ENCODE data around the gene CROCC.

The CROCC gene

DNA sequence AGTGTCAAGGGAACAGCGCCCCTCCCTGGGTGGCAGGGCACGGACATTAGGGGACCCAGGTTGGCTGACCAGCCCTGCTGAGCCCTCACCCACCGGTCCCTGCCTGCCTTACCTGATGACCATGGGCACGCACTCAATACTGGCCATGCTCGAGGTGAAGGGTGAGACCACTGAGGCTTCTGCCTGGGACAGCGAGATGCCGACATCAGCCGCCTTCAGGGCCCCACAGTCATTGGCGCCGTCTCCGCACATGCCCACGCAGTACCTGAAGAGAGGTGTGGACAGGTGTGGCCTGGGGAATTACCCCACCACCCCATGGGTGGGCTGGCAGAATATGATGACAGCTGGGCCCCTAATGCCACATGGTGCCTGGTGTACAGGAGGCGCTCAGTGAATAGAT is 66.5 kb downstream of the CROCC start:
- DNase-seq, result no peak

DNA sequence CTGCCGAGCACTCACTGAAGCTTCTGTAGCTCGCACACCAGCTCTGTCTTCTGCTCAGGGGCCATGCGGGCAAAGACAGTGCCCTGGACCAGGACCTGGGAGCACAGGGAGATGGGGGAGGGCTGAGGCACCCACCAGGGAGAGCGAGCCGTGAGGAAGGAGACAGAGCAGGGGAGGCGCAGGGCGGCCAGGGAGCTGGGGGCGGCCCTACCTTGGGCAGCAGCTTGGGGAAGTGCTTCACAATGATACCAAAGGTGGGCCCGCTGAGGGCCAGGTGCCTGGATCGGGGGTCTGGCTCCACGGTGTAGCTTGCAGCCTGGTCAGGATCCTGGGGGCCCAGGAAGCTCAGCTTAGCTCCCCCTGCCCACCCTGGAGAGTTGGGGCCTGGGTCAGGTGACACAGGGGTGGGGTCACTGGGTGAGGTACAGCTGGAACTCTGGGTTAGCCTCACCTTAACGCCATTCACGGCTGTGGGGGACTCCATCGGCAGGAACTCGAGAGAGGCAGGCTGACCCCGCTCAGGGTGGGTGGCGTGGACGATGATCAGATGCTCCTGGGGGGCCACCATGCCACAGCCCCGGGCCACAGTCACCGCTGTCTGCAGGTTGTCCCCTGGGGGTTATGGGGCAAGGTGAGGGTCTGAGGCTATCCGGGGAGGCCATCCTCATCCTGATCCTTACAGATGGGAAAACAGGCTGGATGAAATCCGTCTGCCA is 68.1 kb downstream of the CROCC start:
- no peak for DNase-seq

DNA sequence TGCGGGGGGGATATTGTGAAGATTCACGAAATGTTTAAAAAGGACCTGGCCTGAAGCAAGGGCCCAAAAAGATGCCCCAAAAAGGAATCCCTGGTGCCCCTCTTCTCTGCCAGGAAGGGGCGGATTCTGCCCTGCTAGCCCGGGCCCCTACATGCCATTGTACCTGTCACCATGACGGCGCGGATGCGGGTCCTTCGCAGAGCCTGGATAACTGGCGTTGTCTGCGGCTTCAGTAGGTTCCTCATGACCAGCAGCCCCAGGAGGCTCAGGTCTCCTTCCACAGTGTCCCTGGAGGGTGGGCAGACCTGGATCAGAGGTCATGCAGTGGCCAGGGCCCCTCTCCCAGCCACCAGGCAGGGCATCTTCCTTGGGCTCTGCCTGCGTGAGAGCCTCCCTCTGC is 69.8 kb downstream of the CROCC start:
- DNase-seq, result no peak

DNA sequence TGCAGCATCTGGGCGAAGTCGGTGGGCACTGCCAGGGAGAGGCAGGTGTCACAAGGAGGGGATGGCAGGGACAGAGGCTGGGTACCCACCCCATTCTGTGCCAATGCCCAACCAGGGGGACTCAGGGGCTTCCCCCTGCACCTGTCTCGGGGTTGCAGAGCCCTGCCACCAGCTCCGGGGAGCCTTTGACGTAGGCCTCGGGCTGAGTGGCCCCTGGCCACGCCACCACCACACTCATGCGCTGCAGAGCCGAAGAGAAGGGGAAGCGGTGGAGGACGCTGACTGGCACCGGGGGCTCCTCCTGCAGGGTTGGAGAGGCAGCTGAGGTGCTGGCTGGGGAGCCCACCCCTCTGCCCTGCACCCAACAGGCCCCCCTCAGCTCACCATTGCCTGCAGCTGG is 70.4 kb downstream of the CROCC start:
- no peak for DNase-seq

DNA sequence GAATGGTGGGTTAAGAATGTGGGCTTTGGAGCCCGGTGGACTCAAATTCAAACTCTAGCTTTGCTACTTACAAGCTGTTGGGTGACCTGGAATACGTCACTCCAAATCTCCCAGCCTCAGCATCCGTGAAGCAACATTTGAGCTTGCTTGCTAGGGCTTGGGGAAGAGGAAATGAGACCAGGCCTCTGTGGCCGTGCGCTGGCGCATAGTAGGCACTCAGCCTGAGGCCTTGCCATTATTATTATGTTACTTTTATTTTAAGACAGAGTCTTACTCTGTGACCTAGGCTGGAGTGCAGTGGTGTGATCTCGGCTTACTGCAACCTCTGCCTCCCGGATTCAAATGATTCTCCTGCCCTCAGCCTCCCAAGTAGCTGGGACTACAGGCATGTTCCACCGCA is 70.9 kb downstream of the CROCC start:
- DNase-seq, result no peak

DNA sequence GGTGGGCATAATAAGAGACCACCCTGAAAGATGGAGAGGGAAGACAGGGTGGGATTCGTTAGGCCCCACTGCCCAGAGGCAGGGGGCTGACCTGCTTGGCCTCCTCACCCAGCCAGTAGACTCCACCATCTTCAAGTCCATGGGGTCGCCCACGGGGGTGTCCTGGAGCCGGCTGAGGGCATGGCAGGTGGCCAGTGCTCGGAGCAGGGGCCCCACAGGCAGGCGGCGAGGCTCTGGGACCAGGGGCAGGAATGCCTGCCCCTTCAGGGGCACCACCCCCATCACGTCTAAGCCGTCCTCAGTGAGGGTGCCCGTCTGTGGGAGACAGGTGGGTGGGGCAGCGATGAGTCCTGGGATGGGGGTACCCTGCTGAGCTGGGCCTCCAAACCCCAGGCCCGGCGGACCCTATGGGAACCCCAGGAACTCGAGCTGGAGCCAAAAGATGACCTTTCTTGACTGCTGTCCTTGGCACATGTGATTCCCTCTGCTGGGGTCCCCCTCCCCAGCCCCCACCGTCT is 71.8 kb downstream of the CROCC start:
- no peak for DNase-seq

DNA sequence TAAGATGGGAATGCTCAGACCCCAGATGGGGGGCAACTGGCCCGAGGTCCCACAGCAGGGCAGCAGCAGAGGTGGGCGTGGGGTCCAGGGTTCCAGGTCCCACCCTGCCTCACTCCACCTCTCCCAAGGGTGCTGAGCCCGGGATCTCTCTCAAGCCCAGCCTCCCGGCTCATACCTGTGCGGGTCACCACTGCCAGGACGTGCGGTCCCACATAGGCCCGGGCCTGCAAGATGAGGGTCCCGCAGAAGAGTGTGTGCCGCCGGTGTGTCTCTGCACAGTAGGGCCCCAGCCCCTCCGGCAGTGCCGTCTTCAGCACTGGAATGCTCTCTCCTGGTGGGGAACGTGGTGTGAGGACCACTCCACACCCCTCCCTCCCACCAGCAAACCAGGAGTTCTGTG is 75.1 kb downstream of the CROCC start:
- no peak for DNase-seq

DNA sequence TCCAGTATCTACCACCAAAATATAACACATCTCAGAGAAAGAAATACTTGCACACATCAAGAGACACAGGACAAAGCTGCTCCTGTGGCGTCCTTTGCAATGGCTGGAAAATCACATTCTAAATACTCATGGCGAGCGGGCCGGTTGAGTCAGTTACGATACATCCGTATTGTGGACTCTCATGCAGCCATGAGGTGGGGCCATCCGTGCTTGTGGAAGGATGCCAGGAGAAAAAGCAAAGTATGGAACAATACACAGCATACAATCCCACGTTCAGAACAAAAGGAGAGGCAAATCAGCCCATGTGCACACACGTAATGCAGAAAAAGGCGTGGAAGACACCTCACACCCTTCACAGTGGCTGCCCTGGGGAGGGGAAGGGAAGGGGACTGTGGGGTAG is 76.9 kb downstream of the CROCC start:
- DNase-seq, result no peak

DNA sequence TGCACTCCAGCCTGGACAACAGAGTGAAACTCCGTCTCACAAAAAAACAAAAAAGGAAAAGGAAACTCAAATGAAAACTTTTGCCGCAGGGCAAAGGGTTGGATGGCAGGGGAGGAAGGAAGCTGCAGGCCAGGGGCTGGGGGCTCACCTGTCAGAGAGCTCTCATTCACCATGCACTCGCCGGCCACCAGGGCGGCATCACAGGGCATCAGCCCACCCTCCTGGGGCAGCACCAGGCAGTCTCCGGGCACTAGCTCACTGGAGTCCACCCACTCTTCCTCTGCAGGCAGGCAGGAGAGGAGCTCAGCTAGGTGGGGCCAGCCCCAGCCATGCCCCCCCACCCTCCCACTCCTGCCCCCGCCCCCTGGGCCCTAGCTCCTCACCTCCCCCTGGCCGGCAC is 78.1 kb downstream of the CROCC start:
- no peak for DNase-seq

DNA sequence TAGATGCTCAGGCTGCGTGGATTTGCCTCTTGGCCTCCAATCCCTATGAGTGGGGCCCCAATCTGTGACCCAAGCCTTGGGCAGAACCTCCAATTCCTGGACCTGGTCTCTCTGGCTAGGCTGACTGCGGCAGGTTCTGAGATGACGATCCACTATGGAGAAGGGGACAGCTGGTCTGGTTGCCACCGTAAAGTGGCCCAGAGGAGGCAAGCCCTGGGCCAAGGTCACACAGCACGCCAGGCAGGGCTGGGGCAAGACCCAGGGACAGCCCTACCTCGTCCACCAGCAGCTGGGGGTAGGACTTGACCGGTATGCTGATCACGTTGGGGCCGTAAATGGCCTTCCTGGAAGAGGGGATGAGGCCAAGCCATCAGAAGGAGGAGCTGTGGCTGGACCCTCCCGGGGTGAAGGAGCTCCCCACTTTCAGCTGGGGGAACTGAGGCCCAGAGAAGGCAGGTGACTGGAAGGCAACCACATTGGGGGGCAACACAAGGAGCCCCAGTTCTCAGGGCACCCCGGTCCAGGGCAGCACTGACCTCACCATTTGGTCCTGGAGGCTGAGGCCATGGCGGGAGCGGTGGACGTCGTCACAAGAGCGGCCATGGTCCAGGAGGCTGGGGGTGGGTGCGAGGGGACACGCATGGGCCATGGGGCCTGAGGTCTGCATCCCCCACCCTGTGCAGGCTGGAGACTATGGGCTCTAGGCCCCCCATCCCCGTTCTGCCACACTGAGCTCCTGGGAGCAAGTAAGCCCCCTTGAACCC is 80.2 kb downstream of the CROCC start:
- no peak for DNase-seq

DNA sequence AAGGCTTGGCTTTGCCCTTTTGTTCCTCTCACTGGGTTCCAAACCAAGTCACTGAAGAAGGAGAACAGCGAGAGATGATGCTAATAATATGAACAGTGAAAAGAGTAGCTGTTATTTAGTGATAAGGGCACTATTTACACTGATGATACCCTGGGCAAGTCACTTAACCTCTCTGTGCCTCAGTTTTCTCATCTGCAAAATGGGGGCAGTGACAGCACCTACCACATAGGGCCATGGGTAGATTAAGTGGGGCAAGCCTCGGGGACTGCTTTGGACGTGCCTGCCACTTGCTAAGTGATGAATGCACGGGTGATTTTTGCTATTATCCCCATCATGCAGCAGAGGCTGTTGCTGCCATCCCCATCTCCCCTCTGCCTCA is 80.8 kb downstream of the CROCC start:
- no peak for DNase-seq

DNA sequence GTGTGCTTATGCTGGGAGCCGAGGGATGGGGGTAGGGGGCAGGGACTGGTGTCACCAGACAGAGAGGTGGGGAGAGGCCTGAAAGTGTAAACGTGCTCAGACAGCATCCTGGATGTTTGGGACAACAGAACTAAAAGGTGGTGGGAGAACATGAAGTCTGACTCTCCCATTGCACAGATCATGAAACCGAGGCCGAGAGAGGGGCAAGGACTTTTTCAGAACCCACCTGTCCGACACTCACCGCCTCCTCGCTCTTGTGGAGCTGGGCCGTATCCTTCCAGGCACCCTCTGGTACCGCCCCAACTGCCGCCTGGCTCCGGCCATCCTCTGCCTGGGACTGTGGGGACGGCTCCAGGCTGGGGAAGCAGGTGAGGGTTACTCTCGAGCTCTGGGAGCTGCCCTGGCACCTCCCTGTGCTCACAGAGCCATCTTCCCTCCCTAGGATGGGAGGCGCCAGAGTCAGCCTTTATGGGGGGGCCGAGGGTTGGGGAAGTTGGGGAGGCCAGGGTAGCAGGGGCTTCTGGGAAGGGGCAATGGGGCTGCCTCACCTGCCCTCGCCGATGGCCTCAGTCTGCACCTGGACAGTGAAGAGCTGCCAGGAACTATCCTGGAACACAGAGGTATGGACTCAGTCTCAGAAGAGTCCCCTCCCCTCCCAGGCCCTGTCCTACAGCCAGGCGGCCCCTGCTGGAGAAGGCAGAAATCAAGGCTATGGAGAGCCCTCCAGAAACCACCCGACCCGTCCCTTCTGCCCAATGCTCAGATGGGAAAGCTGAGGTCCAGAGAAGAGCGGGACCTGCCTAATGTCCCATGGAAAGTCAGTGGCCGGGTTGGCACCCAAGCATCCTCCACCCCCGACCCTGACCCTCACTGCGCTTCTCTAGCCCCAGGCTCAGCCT is 83.0 kb downstream of the CROCC start:
- no peak for DNase-seq

DNA sequence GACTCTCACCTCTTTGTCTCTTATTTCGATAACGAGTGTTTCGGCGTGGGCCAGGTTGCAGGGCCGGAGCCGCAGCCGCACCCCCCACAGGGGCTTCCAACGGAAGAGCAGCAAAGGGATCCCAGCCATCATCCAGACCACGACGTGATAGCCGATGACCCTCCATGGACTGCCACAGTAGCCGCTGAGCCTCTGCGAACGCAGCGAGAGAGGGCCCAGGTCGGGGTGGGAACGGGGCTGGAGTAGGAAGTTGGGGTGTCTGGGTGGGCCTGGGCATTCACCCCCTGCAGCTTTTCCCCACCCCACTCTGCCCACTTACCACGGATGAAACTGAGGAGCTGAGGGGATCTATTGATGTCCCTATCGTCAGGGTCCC is 83.6 kb downstream of the CROCC start:
- no peak for DNase-seq

DNA sequence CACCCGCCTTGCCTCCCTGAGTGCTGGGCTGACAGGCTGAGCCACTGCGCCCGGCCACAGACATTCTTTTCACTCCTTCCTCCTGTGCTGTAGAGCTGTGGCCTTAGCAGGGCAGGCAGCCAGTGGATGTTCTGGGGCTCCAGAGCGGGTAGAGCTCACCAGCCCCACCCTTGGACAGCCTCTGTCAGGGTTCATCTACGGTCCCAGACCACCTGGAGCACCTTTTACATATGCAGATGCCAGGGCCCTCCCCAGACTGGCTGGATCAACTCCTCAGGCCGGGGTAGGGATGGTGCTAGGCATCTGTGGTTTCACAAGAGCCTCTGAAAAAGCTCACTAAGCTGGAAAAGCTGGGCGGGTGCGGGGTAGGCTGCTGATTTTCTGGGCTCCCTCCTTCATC is 85.4 kb downstream of the CROCC start:
- no peak for DNase-seq

DNA sequence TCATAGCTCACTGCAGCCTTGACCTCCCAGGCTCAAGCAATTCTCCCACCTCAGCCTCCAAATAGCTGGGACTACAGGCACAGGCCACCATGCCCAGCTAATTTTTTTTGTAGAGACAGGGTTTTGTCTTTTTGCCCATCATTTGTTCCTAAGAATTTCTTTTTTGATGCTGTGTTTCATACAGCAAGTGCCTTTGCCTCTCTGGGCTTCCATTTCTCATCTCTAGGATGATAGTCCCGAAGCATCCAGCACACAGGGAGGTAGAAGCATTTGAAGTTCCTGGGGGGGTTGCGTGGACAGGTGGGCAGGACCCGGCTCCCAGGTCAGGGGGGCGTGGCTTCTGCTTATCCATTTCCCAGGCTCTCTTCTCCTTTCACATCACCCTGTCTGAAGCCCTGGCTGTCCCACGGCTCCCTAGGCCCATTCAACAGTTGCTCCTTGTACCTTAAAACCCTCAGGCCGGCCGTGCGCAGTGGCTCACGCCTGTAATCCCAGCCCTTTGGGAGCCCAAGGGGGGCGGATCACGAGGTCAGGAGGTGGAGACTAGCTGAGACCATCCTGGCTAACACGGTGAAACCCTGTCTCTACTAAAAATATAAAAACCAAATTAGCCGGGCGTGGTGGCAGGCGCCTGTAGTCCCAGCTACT is 86.6 kb downstream of the CROCC start:
- no peak for DNase-seq

DNA sequence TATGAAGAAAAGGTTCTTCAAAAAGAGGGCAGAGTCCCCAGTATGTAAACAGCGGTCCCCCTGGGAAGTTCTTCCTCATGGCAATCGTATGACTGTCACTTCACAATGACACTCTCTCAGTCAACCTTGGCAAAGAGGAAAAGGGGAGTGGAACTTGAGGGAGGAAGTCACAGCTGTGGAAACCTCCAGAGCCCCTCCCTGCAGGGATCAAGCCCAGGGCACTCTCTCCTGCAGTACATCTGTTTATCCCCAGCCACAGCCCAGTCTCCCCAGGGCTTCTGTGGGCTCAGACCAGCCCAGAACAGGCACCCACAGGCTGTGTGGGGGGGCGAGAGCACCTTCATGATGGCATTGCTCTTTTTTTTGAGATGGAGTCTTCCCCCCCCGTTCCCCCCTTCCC is 88.0 kb downstream of the CROCC start:
- no peak for DNase-seq

DNA sequence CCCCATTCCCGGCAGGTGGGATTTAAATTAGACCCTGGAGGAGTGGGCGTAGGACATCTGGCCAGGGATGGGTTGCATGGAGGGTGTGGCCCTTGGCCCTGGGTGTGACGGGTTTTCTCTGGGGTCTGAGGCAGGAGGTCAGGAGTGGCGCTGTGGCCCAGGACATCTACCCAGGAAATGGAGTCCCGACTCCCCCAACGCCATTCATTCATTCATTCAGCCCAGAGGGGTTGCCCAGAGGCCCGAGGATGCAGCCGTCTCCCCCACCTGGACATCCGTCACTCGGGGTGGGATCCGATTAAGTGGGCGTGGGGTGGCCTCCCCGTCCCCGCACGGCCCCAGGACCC is 89.3 kb downstream of the CROCC start:
- DNase-seq, result no peak

DNA sequence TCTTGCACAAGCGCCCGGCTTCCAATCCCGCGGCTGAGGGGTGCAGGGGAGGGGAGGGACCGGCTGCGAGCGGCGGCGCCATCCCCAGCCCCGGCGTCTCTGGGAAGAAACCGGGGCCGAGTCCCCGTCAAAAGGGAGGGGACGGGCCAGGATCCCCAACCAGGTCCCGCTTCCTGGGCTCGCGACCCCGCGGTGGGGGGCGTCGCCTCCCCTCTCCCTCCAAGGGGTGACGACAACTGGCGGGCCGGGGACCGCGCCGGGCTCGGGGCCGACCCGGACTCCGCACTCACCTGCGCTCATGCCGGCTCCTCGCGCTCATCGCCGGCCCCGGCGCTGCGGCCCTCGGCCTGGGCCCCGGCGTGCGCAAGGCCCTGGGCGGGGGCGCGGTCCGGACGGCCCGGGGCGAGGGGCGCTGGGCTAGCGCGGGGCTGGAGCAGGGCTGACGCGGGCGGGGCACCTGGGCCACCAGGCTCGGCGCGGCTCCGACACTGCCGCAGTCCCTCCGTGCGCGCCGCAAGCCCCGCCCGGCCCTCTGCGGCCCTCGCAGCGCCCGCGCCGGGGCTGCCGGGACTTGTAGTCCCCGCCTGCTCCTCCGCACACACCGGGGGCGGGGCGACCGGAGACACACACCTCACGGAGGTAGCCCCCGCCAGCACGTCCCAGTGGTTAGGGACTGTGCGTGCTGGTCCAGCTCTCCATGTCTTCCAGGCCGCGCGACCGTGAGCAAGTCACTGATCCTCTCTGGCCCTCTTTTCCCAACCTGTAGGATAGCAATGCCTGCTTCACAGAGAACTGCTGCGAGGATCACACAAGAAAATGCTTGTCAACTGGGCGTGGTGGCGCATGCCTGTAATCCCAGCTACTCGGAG is 89.9 kb downstream of the CROCC start, which contains the start of gene ATP13A2:
Gene ATP13A2, minus strand, starts transcription at position 490 of the 869 bp plus-strand sequence. Its CDS starts 190 bp downstream, at position 300.
- DNase-seq, result peak; percentile 81

DNA sequence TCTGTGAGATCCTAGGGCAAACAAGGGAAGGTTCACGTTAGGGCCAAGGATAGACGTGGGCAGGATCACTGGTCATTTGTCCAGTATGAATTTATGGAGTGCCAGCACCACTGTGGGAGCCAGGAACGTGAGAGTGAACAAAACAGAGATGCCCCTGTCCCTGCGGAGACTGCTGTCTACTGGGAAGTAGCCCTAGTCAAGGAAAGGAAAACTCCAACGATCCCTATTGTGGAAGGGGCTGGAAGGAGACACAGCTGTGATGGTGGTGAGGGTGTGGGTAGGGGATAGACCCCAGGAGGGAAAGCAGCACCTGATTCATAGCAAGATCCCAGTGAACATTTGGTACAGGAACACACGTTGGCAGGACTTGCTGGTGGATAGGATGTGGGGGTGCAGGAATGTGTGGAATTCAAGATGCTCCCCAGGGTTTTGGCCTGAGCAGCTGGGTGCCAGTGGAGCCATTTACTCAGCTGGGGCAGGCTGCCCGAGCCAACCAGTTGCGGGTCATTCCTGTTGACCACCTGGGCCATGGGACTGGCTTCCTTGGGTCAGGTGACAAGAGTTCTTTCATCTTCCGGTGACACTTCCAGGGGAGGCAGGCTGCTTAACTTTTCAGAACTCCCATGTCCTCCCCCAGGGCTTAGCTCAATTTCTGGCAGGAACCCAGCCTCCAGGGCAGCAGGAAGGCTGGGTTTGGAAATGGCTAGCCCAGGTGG is 91.2 kb downstream of the CROCC start:
- no peak for DNase-seq

DNA sequence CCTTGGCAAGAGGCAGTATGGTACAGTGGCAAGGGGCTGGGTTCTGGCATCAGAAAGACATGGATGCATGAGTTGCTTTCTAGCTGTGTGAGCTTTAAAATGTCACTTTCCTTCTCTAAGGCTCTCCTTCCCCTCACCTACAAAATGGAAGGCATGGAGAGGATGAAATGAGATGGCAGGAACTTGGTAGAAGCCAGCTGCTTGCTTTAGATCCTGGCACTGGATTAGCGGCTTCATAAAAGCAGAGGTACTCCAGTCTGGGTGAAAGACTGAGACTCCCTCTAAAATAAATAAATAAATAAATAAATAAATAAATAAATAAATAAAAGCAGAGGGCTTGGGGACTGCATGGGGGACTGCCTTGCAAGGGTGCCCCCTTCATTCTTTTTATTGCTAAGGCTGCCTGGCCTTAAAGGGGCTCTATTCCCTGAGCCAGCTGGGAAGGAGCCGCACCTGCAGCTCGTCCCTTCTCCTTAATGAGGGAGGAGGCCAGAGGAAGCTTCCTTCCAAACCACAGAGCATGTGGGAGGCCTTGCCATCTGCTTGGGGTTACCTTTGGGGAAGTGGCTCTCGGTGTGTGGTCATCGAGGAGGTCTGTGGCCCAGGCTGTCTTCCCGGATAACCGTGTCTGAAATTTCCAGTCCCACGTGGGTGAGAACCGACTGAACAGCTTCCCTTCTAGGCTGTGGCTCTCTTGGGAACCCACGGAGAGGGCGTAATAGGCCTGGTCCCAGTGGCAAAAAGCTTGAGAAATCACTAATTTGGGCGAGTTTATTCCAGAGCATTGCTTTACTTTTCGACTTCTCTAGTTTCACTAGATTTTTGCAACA is 92.0 kb downstream of the CROCC start:
- no peak for DNase-seq

Measured in NCI-H2107 (cell line).